CD4-positive, alpha-beta T cell treated with Interferon alpha-2 for 1 hour (primary cell): ENCODE measurements around the gene FTO.

Source experiments
- DNase-seq, 2 donors: peaks; one replicate each; pipeline ENCODE4 v3.0.0-alpha.2; 2020 to 2022

FTO gene

GRCh38 chr16:53974484-53975080, 270.6 kb downstream of the FTO start:
- no peak for DNase-seq

- DNase-seq = no peak
These were observed 276.7 kb downstream of the FTO start for GRCh38 chr16:53980675-53981074.

- DNase-seq = no peak
These were observed 278.7 kb downstream of the FTO start for GRCh38 chr16:53982631-53983042.

- no peak for DNase-seq
These were observed 281.0 kb downstream of the FTO start for GRCh38 chr16:53984936-53985335.

GRCh38 chr16:53985861-53986260, 281.9 kb downstream of the FTO start:
- no peak for DNase-seq

- no peak for DNase-seq
These were observed 282.8 kb downstream of the FTO start for GRCh38 chr16:53986793-53987192.

GRCh38 chr16:53988136-53988535, 284.2 kb downstream of the FTO start:
- DNase-seq = no peak

GRCh38 chr16:53989597-53989996, 285.6 kb downstream of the FTO start:
- no peak for DNase-seq

- DNase-seq = no peak
These were observed 287.9 kb downstream of the FTO start for GRCh38 chr16:53991754-53992378.

- DNase-seq = no peak
These were observed 291.4 kb downstream of the FTO start for GRCh38 chr16:53995378-53995777.

- DNase-seq = no peak
These were observed 293.0 kb downstream of the FTO start for GRCh38 chr16:53996961-53997360.

- DNase-seq = no peak
These were observed 294.3 kb downstream of the FTO start for GRCh38 chr16:53998024-53998810.

GRCh38 chr16:53998966-53999522, 295.1 kb downstream of the FTO start:
- no peak for DNase-seq

- DNase-seq = no peak
These were observed 295.9 kb downstream of the FTO start for GRCh38 chr16:53999841-54000240.

- DNase-seq = no peak
These were observed 296.4 kb downstream of the FTO start for GRCh38 chr16:54000361-54000760.

- DNase-seq = no peak
These were observed 302.7 kb downstream of the FTO start for GRCh38 chr16:54006693-54007092.

GRCh38 chr16:54007504-54007903, 303.5 kb downstream of the FTO start:
- no peak for DNase-seq

GRCh38 chr16:54009464-54010176, 305.7 kb downstream of the FTO start:
- DNase-seq = no peak

- no peak for DNase-seq
These were observed 311.2 kb downstream of the FTO start for GRCh38 chr16:54015147-54015546.

- no peak for DNase-seq
These were observed 318.4 kb downstream of the FTO start for GRCh38 chr16:54022362-54022761.

GRCh38 chr16:54026456-54026855, 322.5 kb downstream of the FTO start:
- DNase-seq = no peak

GRCh38 chr16:54027062-54027461, 323.1 kb downstream of the FTO start:
- no peak for DNase-seq

- DNase-seq = no peak
These were observed 323.6 kb downstream of the FTO start for GRCh38 chr16:54027558-54027957.
